HepG2 (cell line): ENCODE results near the gene AZU1. TPM values are rescaled to one million over a fixed set of nuclear protein-coding genes. Genes with fewer than 3 reads are reported as not detected.

ENCODE experiments used
- ATAC-seq: fragments of 200-7000 bp; cut with Tn5 transposase; 3 replicates; pipeline ENCODE4 v1.9.1; 2020; ENCODE audit warnings: mild to moderate bottlenecking, moderate library complexity
- BruUV-seq: library from RNA; stranded (reverse); fragments of 400-500 nt; replicated peaks from 2 replicates; lab custom pipeline; 2021; lab: Mats Ljungman, UMichigan
- CTCF ChIA-PET: fragments of 300-600 bp; formaldehyde crosslinking; extraction: SDS; loops from one replicate; lab custom pipeline; 2021; ENCODE audit warnings: low total read pairs, inconsistent platforms, low intra/inter-chr PET ratio; lab: Yijun Ruan, JAX
- POLR2A ChIA-PET: fragments of 350-600 bp; sonication (Branson Sonifier 250); formaldehyde crosslinking; loops from one replicate; lab custom pipeline; 2020; ENCODE audit warnings: antibody characterized with exemption, inconsistent platforms; lab: Yijun Ruan, JAX
- DNase-seq: peaks from one replicate; pipeline ENCODE4 v3.0.0-alpha.2; 2015; ENCODE audit warnings: low spot score
- FAIRE-seq: peaks from 3 replicates; lab custom pipeline; 2011; peaks lifted over from hg19 to GRCh38; lab: Jason Lieb, UNC
- H2AFZ ChIP-seq: one replicate; pipeline ENCODE4 v1.6.1; 2011; ENCODE audit warnings: low read length, inconsistent platforms
- H3K27ac ChIP-seq: fragments of 300-600 bp; 3 replicates; pipeline ENCODE4 v1.8.0; 2011; ENCODE audit warnings: mixed run types, mild to moderate bottlenecking, mixed read lengths, low read length, inconsistent platforms; ENCODE audit not compliant: insufficient read depth; ENCODE audit errors: extremely low read length
- H3K27me3 ChIP-seq, 2 experiments: fragments of 200-600 bp in 1 of 2; 2 replicates in 1 of 2; 3 replicates in 1 of 2; pipeline versions ENCODE4 v1.6.0 to v1.8.0; 2011; ENCODE audit warnings: low read length in 2 of 2, mild to moderate bottlenecking in 2 of 2, moderate library complexity in 2 of 2, inconsistent platforms in 1 of 2; ENCODE audit not compliant: insufficient read depth in 2 of 2, control insufficient read depth in 1 of 2
- H3K36me3 ChIP-seq, 2 experiments: fragments of 200-600 bp in 1 of 2; replicated peaks in 1 of 2; 2 replicates in 1 of 2; 3 replicates in 1 of 2; pipeline versions ENCODE4 v1.5.1 to v1.8.0; 2011; ENCODE audit warnings: low read length in 2 of 2, inconsistent platforms in 1 of 2; ENCODE audit not compliant: insufficient read depth in 2 of 2, control insufficient read depth in 1 of 2
- H3K4me1 ChIP-seq: 2 replicates; pipeline ENCODE4 v1.5.1; 2012; ENCODE audit warnings: low read length, inconsistent platforms; ENCODE audit not compliant: insufficient read depth
- H3K4me2 ChIP-seq: 2 replicates; pipeline ENCODE4 v1.6.0; 2011; ENCODE audit warnings: low read depth, low read length, inconsistent platforms
- H3K4me3 ChIP-seq, 3 experiments: fragments of 200-600 bp in 1 of 3; sonication (generic), shearing (Covaris generic) in 1 of 3; replicated peaks in 1 of 3; 2 replicates each; pipeline ENCODE4 v1.5.1; 2011 to 2016; ENCODE audit warnings: low read length in 3 of 3, inconsistent platforms in 2 of 3, low read depth in 2 of 3, mild to moderate bottlenecking in 2 of 3, control low read depth in 1 of 3, mixed read lengths in 1 of 3; ENCODE audit not compliant: insufficient read depth in 1 of 3
- H3K79me2 ChIP-seq: one replicate; pipeline ENCODE4 v1.6.1; 2011; ENCODE audit warnings: low read length, inconsistent platforms; ENCODE audit not compliant: insufficient read depth
- H3K9ac ChIP-seq: 2 replicates; pipeline ENCODE4 v1.6.0; 2011; ENCODE audit warnings: mild to moderate bottlenecking, low read depth, low read length, inconsistent platforms; ENCODE audit not compliant: insufficient read depth
- H3K9me3 ChIP-seq: 2 replicates; pipeline ENCODE4 v1.5.1; 2012; ENCODE audit warnings: mild to moderate bottlenecking, low read length
- H4K20me1 ChIP-seq: 2 replicates; pipeline ENCODE4 v1.6.0; 2011; ENCODE audit warnings: inconsistent platforms, mild to moderate bottlenecking, low read length, moderate library complexity; ENCODE audit not compliant: insufficient read depth
- DR1 ChIP-seq: sonication (generic); formaldehyde crosslinking; IDR thresholded peaks from 2 replicates; pipeline ENCODE4 v1.8.0; 2021; ENCODE audit warnings: mild to moderate bottlenecking, missing genetic modification reagents, inconsistent platforms
- EZH2 ChIP-seq: conservative IDR thresholded peaks from 2 replicates; pipeline ENCODE4 v1.6.1; 2012; ENCODE audit warnings: mild to moderate bottlenecking, low read depth, low read length, moderate library complexity
- FIP1L1 ChIP-seq: fragments of 200-400 bp; formaldehyde crosslinking; IDR thresholded peaks from 2 replicates; pipeline ENCODE4 v1.6.1; 2018; ENCODE audit warnings: low read depth, mild to moderate bottlenecking, low read length, moderate library complexity, borderline replicate concordance; ENCODE audit not compliant: insufficient read depth
- HNRNPK ChIP-seq: fragments of 200-400 bp; formaldehyde crosslinking; IDR thresholded peaks from 2 replicates; pipeline ENCODE4 v1.6.1; 2018; ENCODE audit warnings: low read length, low read depth, moderate library complexity, mild to moderate bottlenecking; ENCODE audit not compliant: poor library complexity, severe bottlenecking
- MAZ ChIP-seq, 2 experiments: sonication (generic) in 1 of 2; formaldehyde crosslinking in 1 of 2; IDR thresholded peaks; 2 replicates each; pipeline versions ENCODE4 v1.5.0 to v1.6.1; 2012 to 2020; ENCODE audit warnings: low read depth in 2 of 2, mild to moderate bottlenecking in 2 of 2, borderline replicate concordance in 1 of 2, improper control_type of control experiment in 1 of 2, low read length in 1 of 2, missing genetic modification reagents in 1 of 2, moderate library complexity in 1 of 2
- MYNN ChIP-seq: sonication (generic); formaldehyde crosslinking; IDR thresholded peaks from 2 replicates; pipeline ENCODE4 v1.4.0; 2020; ENCODE audit warnings: mild to moderate bottlenecking, low read depth, missing genetic modification reagents
- NFYC ChIP-seq: IDR thresholded peaks from 2 replicates; pipeline ENCODE4 v1.6.1; 2016; ENCODE audit warnings: missing genetic modification reagents, missing compliant biosample characterization
- SMAD9 ChIP-seq: sonication (generic); formaldehyde crosslinking; IDR thresholded peaks from 2 replicates; pipeline ENCODE4 v1.5.1; 2020; ENCODE audit warnings: mild to moderate bottlenecking, missing genetic modification reagents
- SNAI1 ChIP-seq: sonication (generic); formaldehyde crosslinking; IDR thresholded peaks from 2 replicates; pipeline ENCODE4 v1.5.0; 2020; ENCODE audit warnings: mild to moderate bottlenecking, missing genetic modification reagents, borderline replicate concordance
- ZBTB38 ChIP-seq: sonication (generic); formaldehyde crosslinking; IDR thresholded peaks from 2 replicates; pipeline ENCODE4 v1.5.1; 2020; ENCODE audit warnings: mild to moderate bottlenecking, missing genetic modification reagents
- ZFP82 ChIP-seq: sonication (generic); formaldehyde crosslinking; IDR thresholded peaks from 2 replicates; pipeline ENCODE4 v1.5.1; 2020; ENCODE audit warnings: mild to moderate bottlenecking, missing genetic modification reagents, borderline replicate concordance
- ZKSCAN5 ChIP-seq: sonication (generic); formaldehyde crosslinking; IDR thresholded peaks from 2 replicates; pipeline ENCODE4 v1.5.1; 2020; ENCODE audit warnings: mild to moderate bottlenecking, missing genetic modification reagents
- WGBS: methylation state at CpG from one replicate; pipeline ENCODE4 v1.1.6; 2017; ENCODE audit warnings: low lambda C conversion rate; 5-methylcytosine and 5-hydroxymethylcytosine counted together
- in situ Hi-C: cut with HindIII; loops from 2 replicates; pipeline ENCODE4 v1.10.0; 2017; ENCODE audit warnings: low pct_unique_long_range_greater_than_20kb; ENCODE audit not compliant: extremely low pct_ligation_motif_present
- intact Hi-C: fragments of 100-400 bp; cut with micrococcal nuclease; formaldehyde crosslinking; loops from one replicate; pipeline ENCODE4 v1.10.0; 2022; ENCODE audit not compliant: unreplicated experiment
- polyA plus RNA-seq, 8 experiments: library from polyadenylated mRNA; depleted of rRNA in 3 of 8; stranded (reverse) in 7 of 8; unstranded in 1 of 8; fragments of >200 nt; fragmentation: Illumina TruSeq in 4 of 8; extraction: Trizol in 4 of 8; gene quantifications; 2 replicates each; pipeline versions ENCODE4 v1.2.1 to v1.2.3, GENCODE V29; 2011 to 2016; ENCODE audit warnings: low read depth in 4 of 8, missing spikeins in 1 of 8, mixed read lengths in 1 of 8; ENCODE audit not compliant: insufficient read depth in 1 of 8
- total RNA-seq, 5 experiments: library from RNA; depleted of rRNA; stranded (reverse); fragments of >200 nt; fragmentation: Illumina TruSeq; extraction: Trizol; gene quantifications; 2 replicates each; pipeline ENCODE4 v1.2.3, GENCODE V29; 2016; ENCODE audit warnings: low read depth in 1 of 5
- TF ChIP-seq, protein P1 (sequence below): sonication (generic); formaldehyde crosslinking; IDR thresholded peaks from 2 replicates; pipeline ENCODE4 v1.5.1; 2020; ENCODE audit warnings: missing genetic modification reagents, mild to moderate bottlenecking, borderline replicate concordance
- TF ChIP-seq, protein P2 (sequence below): sonication (generic); formaldehyde crosslinking; conservative IDR thresholded peaks from 2 replicates; pipeline ENCODE4 v1.8.1; 2023; ENCODE audit warnings: missing genetic modification reagents
- TF ChIP-seq, protein P3 (sequence below): sonication (generic); formaldehyde crosslinking; IDR thresholded peaks from 2 replicates; pipeline ENCODE4 v1.4.0; 2020; ENCODE audit warnings: missing genetic modification reagents

The AZU1 gene
- total and polyA plus RNA-seq, 2 of the 13 experiments (the other 11 are each of a cell fraction or from before 2014, with no cell fraction given) = not detected

DNA sequence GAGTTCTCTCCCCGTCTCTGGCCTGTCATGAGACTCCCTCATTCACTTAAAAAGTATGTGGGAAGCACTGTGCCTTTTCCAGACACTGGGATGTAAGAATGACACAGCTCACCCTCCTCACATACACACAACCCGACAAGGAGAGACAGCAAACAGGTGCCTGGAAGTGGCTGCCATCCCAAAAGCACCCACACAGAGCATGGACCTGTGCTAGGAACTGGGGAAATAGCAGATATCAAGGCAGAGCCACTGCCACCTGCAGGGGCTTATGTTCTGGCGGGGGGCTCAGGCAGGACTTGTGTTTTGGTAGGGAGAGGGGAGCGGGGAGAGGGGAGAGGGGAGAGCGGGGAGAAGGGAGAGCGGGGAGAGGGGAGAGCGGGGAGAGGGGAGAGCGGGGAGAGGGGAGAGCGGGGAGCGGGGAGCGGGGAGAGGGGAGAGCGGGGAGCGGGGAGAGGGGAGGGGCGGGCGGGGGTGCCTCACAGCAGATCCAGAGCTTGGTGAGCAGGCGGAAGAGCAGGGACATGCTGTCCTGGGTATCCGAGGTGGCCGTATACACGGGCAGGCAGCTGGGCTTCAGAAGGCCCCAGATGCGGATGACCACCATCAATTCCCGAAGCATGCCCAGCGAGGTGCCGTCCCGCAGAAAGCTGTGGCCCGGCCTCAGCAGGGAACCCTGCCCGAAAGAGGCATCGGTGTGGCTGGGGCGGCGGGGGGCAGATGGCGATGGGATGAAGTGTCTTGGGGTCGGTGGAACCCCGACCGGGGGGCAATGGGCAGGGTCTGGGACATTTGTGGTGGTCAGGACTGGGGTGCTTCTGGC lies 44.0 kb downstream of the AZU1 start:
- Histone ChIP-seq H2AFZ (no peak overlapping the region), H3K27me3 (no peaks in the 10 kb centered on the region), H3K4me1 (no peaks in the 10 kb centered on the region), H3K27ac (peak overlapping the region; percentile 40), H3K36me3 (peaks cover 5 to 12% of the 10 kb centered on the region in 2 experiments; a peak in 3 of 5 replicates), H3K79me2 (no peaks in the 10 kb centered on the region), H3K4me2 (no peak overlapping the region), H3K9me3 (no peaks in the 10 kb centered on the region), H4K20me1 (no peaks in the 10 kb centered on the region), H3K4me3 (no peak overlapping the region), H3K9ac (no peak overlapping the region)
- BruUV-seq = no TSS peak
- WGBS = 80% methylated on average over 29 of the region's 33 CpGs
- intact Hi-C loops (no loop called here), in situ Hi-C loops (no loop called here)
- FAIRE-seq (no peak), ATAC-seq (peak; percentile 66), DNase-seq (peak; percentile 44)
- TF ChIP-seq, protein P1, sequence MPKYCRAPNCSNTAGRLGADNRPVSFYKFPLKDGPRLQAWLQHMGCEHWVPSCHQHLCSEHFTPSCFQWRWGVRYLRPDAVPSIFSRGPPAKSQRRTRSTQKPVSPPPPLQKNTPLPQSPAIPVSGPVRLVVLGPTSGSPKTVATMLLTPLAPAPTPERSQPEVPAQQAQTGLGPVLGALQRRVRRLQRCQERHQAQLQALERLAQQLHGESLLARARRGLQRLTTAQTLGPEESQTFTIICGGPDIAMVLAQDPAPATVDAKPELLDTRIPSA (CRISPR knock-in tag) = no peak
- TF ChIP-seq NFYC (CRISPR knock-in tag) (no peak), ZBTB38 (CRISPR knock-in tag) (peak; percentile 88), SNAI1 (CRISPR knock-in tag) (no peak), HNRNPK (peak; percentile 78), SMAD9 (CRISPR knock-in tag) (no peak), DR1 (CRISPR knock-in tag) (no peak), ZFP82 (CRISPR knock-in tag) (no peak), MAZ (IDR thresholded peaks at IDR 0.05; ENCODE audit: borderline replicate concordance, low read depth, low read length) (peak; percentile 66; the same call in 1 of the 2 replicates), MAZ (CRISPR knock-in tag; IDR thresholded peaks at IDR 0.05; ENCODE audit: low read depth) (no peak), FIP1L1 (no peak), EZH2 (no peak), ZKSCAN5 (CRISPR knock-in tag) (no peak), MYNN (CRISPR knock-in tag) (peak; percentile 56; the same call in 1 of the 2 replicates)
- TF ChIP-seq, protein P2, sequence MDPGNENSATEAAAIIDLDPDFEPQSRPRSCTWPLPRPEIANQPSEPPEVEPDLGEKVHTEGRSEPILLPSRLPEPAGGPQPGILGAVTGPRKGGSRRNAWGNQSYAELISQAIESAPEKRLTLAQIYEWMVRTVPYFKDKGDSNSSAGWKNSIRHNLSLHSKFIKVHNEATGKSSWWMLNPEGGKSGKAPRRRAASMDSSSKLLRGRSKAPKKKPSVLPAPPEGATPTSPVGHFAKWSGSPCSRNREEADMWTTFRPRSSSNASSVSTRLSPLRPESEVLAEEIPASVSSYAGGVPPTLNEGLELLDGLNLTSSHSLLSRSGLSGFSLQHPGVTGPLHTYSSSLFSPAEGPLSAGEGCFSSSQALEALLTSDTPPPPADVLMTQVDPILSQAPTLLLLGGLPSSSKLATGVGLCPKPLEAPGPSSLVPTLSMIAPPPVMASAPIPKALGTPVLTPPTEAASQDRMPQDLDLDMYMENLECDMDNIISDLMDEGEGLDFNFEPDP (CRISPR knock-in tag) = no peak
- TF ChIP-seq, protein P3, sequence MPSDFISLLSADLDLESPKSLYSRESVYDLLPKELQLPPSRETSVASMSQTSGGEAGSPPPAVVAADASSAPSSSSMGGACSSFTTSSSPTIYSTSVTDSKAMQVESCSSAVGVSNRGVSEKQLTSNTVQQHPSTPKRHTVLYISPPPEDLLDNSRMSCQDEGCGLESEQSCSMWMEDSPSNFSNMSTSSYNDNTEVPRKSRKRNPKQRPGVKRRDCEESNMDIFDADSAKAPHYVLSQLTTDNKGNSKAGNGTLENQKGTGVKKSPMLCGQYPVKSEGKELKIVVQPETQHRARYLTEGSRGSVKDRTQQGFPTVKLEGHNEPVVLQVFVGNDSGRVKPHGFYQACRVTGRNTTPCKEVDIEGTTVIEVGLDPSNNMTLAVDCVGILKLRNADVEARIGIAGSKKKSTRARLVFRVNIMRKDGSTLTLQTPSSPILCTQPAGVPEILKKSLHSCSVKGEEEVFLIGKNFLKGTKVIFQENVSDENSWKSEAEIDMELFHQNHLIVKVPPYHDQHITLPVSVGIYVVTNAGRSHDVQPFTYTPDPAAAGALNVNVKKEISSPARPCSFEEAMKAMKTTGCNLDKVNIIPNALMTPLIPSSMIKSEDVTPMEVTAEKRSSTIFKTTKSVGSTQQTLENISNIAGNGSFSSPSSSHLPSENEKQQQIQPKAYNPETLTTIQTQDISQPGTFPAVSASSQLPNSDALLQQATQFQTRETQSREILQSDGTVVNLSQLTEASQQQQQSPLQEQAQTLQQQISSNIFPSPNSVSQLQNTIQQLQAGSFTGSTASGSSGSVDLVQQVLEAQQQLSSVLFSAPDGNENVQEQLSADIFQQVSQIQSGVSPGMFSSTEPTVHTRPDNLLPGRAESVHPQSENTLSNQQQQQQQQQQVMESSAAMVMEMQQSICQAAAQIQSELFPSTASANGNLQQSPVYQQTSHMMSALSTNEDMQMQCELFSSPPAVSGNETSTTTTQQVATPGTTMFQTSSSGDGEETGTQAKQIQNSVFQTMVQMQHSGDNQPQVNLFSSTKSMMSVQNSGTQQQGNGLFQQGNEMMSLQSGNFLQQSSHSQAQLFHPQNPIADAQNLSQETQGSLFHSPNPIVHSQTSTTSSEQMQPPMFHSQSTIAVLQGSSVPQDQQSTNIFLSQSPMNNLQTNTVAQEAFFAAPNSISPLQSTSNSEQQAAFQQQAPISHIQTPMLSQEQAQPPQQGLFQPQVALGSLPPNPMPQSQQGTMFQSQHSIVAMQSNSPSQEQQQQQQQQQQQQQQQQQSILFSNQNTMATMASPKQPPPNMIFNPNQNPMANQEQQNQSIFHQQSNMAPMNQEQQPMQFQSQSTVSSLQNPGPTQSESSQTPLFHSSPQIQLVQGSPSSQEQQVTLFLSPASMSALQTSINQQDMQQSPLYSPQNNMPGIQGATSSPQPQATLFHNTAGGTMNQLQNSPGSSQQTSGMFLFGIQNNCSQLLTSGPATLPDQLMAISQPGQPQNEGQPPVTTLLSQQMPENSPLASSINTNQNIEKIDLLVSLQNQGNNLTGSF (CRISPR knock-in tag) = no peak
- ChIA-PET CTCF (no interaction called here), POLR2A (no interaction called here)
